K562 (cell line): ENCODE data around the gene DNAH3. TPM values are rescaled to one million over a fixed set of nuclear protein-coding genes. Genes with fewer than 3 reads are reported as not detected.

Source experiments
- ATAC-seq: fragments of 200-7000 bp; cut with Tn5 transposase; 3 replicates; pipeline ENCODE4 v1.9.1; 2020; ENCODE audit warnings: moderate library complexity
- BruUV-seq: library from RNA; stranded (reverse); fragments of 400-500 nt; replicated peaks from 2 replicates; lab custom pipeline; 2021; lab: Mats Ljungman, UMichigan
- CTCF ChIA-PET: fragments of 300-600 bp; formaldehyde crosslinking; extraction: SDS; loops from one replicate; lab custom pipeline; 2021; ENCODE audit warnings: low intra/inter-chr PET ratio; lab: Yijun Ruan, JAX
- POLR2A ChIA-PET: fragments of 300-600, 350-650 bp; sonication (Branson Sonifier 250); formaldehyde crosslinking; extraction: SDS; loops from one replicate; lab custom pipeline; 2021; ENCODE audit warnings: antibody characterized with exemption, inconsistent platforms; lab: Yijun Ruan, JAX
- DNase-seq, 4 experiments: peaks; one replicate each; pipeline versions ENCODE4 v3.0.0 to v3.0.0-alpha.2; 2011 to 2018; ENCODE audit warnings: low spot score in 3 of 4, mixed read lengths in 3 of 4; ENCODE audit errors: extremely low read depth in 1 of 4
- FAIRE-seq: peaks from 2 replicates; lab custom pipeline; 2011; peaks lifted over from hg19 to GRCh38; lab: Jason Lieb, UNC
- H2AFZ ChIP-seq: 2 replicates; pipeline ENCODE4 v1.6.0; 2011; ENCODE audit warnings: low read depth, low read length, control low read depth, inconsistent platforms
- H3K27ac ChIP-seq: fragments of 200-600 bp; 3 replicates; pipeline ENCODE4 v1.8.0; 2011; ENCODE audit warnings: low read depth, mild to moderate bottlenecking, control low read depth, inconsistent platforms, low read length, moderate library complexity, mixed read lengths; ENCODE audit errors: extremely low read depth
- H3K27me3 ChIP-seq, 2 experiments: fragments of 300-600 bp in 1 of 2; 2 replicates in 1 of 2; 3 replicates in 1 of 2; pipeline versions ENCODE4 v1.6.0 to v1.8.0; 2011; ENCODE audit warnings: inconsistent platforms in 2 of 2, low read length in 2 of 2, mild to moderate bottlenecking in 1 of 2, mixed read lengths in 1 of 2, moderate library complexity in 1 of 2; ENCODE audit not compliant: control insufficient read depth in 2 of 2, insufficient read depth in 2 of 2
- H3K36me3 ChIP-seq: fragments of 300-600 bp; 3 replicates; pipeline ENCODE4 v1.8.0; 2011; ENCODE audit warnings: mild to moderate bottlenecking, low read length, inconsistent platforms; ENCODE audit not compliant: control insufficient read depth, insufficient read depth
- H3K4me1 ChIP-seq, 2 experiments: fragments of 200-600 bp in 1 of 2; replicated peaks in 1 of 2; 2 replicates in 1 of 2; 3 replicates in 1 of 2; pipeline versions ENCODE4 v1.5.1 to v1.8.0; 2011; ENCODE audit warnings: inconsistent platforms in 2 of 2, low read length in 2 of 2, mild to moderate bottlenecking in 1 of 2, mixed read lengths in 1 of 2, moderate library complexity in 1 of 2; ENCODE audit not compliant: control insufficient read depth in 2 of 2, insufficient read depth in 2 of 2
- H3K4me2 ChIP-seq: 2 replicates; pipeline ENCODE4 v1.6.1; 2011; ENCODE audit warnings: low read length, control low read depth, inconsistent platforms, mixed read lengths; ENCODE audit not compliant: insufficient read depth
- H3K4me3 ChIP-seq: fragments of 200-600 bp; sonication (generic), shearing (Covaris generic); 2 replicates; pipeline ENCODE4 v1.5.1; 2016; ENCODE audit warnings: control low read depth, inconsistent platforms
- H3K79me2 ChIP-seq: fragments of 200-600 bp; 3 replicates; pipeline ENCODE4 v1.8.0; 2011; ENCODE audit warnings: low read length, inconsistent platforms; ENCODE audit not compliant: control insufficient read depth, insufficient read depth
- H3K9ac ChIP-seq, 2 experiments: 2 replicates each; pipeline versions ENCODE4 v1.6.0 to v1.6.1; 2011; ENCODE audit warnings: low read depth in 2 of 2, low read length in 2 of 2, control low read depth in 1 of 2, inconsistent platforms in 1 of 2, mild to moderate bottlenecking in 1 of 2, mixed read lengths in 1 of 2; ENCODE audit not compliant: insufficient read depth in 1 of 2
- H3K9me1 ChIP-seq: one replicate; pipeline ENCODE4 v1.6.0; 2011; ENCODE audit warnings: inconsistent platforms, mild to moderate bottlenecking, low read length, moderate library complexity; ENCODE audit not compliant: control insufficient read depth, insufficient read depth
- H3K9me3 ChIP-seq: replicated peaks from 2 replicates; pipeline ENCODE4 v1.5.1; 2011; ENCODE audit warnings: low read depth, low read length, inconsistent platforms; ENCODE audit not compliant: control insufficient read depth, insufficient read depth
- H4K20me1 ChIP-seq: replicated peaks from 2 replicates; pipeline ENCODE4 v1.6.1; 2011; ENCODE audit warnings: low read length, inconsistent platforms, mixed read lengths; ENCODE audit not compliant: control insufficient read depth, insufficient read depth
- RBM25 ChIP-seq: fragments of 200-400 bp; formaldehyde crosslinking; IDR thresholded peaks from 2 replicates; pipeline ENCODE4 v1.6.1; 2018; ENCODE audit warnings: low read length, low read depth, moderate library complexity; ENCODE audit not compliant: severe bottlenecking
- ZEB2 ChIP-seq: fragments of 450-650 bp; IDR thresholded peaks from 2 replicates; pipeline ENCODE4 v1.6.1; 2016
- ZNF146 ChIP-seq: IDR thresholded peaks from one replicate; pipeline ENCODE4 v1.6.1; 2018; ENCODE audit warnings: missing compliant biosample characterization; ENCODE audit not compliant: unreplicated experiment
- ZNF644 ChIP-seq: fragments of 200-800 bp; sonication (Bioruptor generic); IDR thresholded peaks from 2 replicates; pipeline ENCODE4 v1.6.1; 2016; ENCODE audit warnings: low read depth, missing genetic modification characterization, missing compliant biosample characterization
- WGBS: fragments of 100-300 bp; shearing (Covaris generic); methylation state at CpG from one replicate; pipeline ENCODE4 v1.1.6; 2016; ENCODE audit warnings: low coverage, mixed read lengths; ENCODE audit not compliant: insufficient coverage; ENCODE audit errors: missing lambda C conversion rate; 5-methylcytosine and 5-hydroxymethylcytosine counted together
- in situ Hi-C: fragments of 300-500 bp; cut with MboI; formaldehyde crosslinking; loops from 4 replicates; pipeline ENCODE4 v1.15.0; 2018; ENCODE audit warnings: inconsistent platforms, mixed read lengths
- intact Hi-C: fragments of 100-400 bp; cut with micrococcal nuclease; formaldehyde crosslinking; loops from 2 replicates; pipeline ENCODE4 v1.14.2; 2022
- polyA plus RNA-seq, 8 experiments: library from polyadenylated mRNA; depleted of rRNA in 4 of 8; stranded (reverse) in 5 of 8; unstranded in 3 of 8; fragments of >200 nt; fragmentation: Nextera tagmentation in 2 of 8; fragmentation: Illumina TruSeq in 1 of 8; extraction: Ambion mirVana in 2 of 8; extraction: Trizol in 1 of 8; gene quantifications; 2 replicates each; pipeline versions ENCODE4 v1.2.1 to v1.2.3, GENCODE V29; 2011 to 2014; ENCODE audit warnings: inconsistent platforms in 1 of 8, missing spikeins in 1 of 8
- total RNA-seq, 7 experiments: library from RNA; depleted of rRNA in 6 of 7; stranded (reverse); fragments of >200 nt in 6 of 7; fragmentation: Illumina TruSeq in 2 of 7; extraction: Trizol in 2 of 7; gene quantifications; 2 replicates each; pipeline versions ENCODE4 v1.2.1 to v1.2.3, GENCODE V29; 2011 to 2021; ENCODE audit warnings: low replicate concordance in 1 of 7

Gene DNAH3
- total and polyA plus RNA-seq, 9 of the 15 experiments (the other 6 are each of a cell fraction or from before 2014, with no cell fraction given), result 0.32 to 0.84 (median 0.44) TPM

DNA sequence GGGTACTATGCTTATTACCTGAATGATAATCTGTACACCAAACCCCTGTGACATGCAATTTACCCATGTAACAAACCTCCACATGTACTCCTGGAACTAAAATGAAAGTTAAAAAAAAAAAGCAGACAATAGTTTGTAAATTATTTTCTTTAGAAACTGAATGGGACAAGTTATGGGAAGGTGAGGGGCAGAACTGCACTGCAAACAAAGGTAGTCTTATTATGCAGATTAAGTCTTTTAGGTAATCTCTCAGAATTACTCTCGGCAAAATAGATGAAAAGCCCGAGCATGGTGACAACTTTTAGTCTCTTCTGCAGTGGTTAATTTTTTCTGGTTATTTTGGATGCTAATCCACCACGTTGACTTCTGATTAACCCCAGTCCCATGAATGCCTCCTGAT lies 33.3 kb upstream of the DNAH3 start:
- 26% methylated on average over 3 of the region's 3 CpGs for WGBS
- peaks cover 5% of the 10 kb centered on the region; the same call in 2 of the 3 replicates for H3K36me3 ChIP-seq
- ChIA-PET CTCF (no interaction called here), POLR2A (no interaction called here)
- intact Hi-C loops (loop anchor here (10.0 kb wide), 1 partner anchor 1141 kb away; no protein-coding TSS in a partner anchor), in situ Hi-C loops (loop anchor here (10.0 kb wide), 1 partner anchor 1511 kb away; no protein-coding TSS in a partner anchor)
- H3K27me3 ChIP-seq, result no peaks in the 10 kb centered on the region
- no peak overlapping the region for H3K4me3 ChIP-seq
- FAIRE-seq (no peak), ATAC-seq (no peak), DNase-seq (no peak)
- no peaks in the 10 kb centered on the region for H3K79me2 ChIP-seq
- H3K9ac ChIP-seq, result no peak overlapping the region
- H3K9me1 ChIP-seq, result no peaks in the 10 kb centered on the region
- H2AFZ ChIP-seq, result no peak overlapping the region
- H3K9me3 ChIP-seq, result 0 out of 2 replicates have a peak, but pooled peaks cover 3% of the 10 kb centered on the region
- TF ChIP-seq RBM25 (peak; percentile 18), ZNF146 (no peak)
- H3K4me2 ChIP-seq, result no peak overlapping the region
- no peak overlapping the region for H3K27ac ChIP-seq
- H4K20me1 ChIP-seq, result peaks cover 3% of the 10 kb centered on the region; the same call in 1 of the 2 replicates
- H3K4me1 ChIP-seq, result peaks cover 5 to 8% of the 10 kb centered on the region in 2 experiments; a peak in 3 of 5 replicates
- no TSS peak for BruUV-seq

DNA sequence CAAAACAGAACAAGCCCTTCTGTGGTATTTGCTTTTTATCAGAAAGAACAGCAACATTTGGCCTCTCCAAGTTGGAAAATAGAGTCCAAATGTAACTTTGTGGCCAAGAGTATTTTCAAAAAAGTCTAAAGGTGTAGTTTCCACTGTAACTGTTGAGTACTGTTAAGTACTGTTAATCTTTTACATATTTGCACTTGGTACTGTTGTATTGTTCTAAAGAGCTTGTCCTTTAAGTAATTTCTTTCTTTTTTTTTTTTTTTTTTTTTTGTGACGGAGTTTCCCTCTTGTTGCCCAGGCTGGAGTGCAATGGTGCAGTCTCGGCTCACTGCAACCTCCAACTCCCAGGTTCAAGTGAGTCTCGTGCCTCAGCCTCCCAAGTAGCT lies 29.3 kb upstream of the DNAH3 start:
- no TSS peak for BruUV-seq

More for the DNA sequence above, 29.3 kb upstream of the DNAH3 start:
- intact Hi-C loops, result loop anchor here (10.0 kb wide), 1 partner anchor 1145 kb away; no protein-coding TSS in a partner anchor
- in situ Hi-C loops, result loop anchor here (10.0 kb wide), 1 partner anchor 1515 kb away; no protein-coding TSS in a partner anchor
- H4K20me1 ChIP-seq, result no peaks in the 10 kb centered on the region
- DNase-seq (no peak), ATAC-seq (no peak), FAIRE-seq (no peak)
- TF ChIP-seq ZEB2, result no peak
- TF ChIP-seq ZNF644, result no peak
- TF ChIP-seq RBM25, result no peak
- no peak overlapping the region for H3K27ac ChIP-seq
- 85% methylated on average over 2 of the region's 3 CpGs for WGBS
- H3K9me3 ChIP-seq, result 0 out of 2 replicates have a peak, but pooled peaks cover 3% of the 10 kb centered on the region
- peaks cover 10% of the 10 kb centered on the region; the same call in 2 of the 3 replicates for H3K36me3 ChIP-seq
- no peak overlapping the region for H3K9ac ChIP-seq
- no peak overlapping the region for H3K4me2 ChIP-seq
- H3K79me2 ChIP-seq, result no peaks in the 10 kb centered on the region
- H3K4me1 ChIP-seq, result no peaks in the 10 kb centered on the region
- CTCF ChIA-PET, result no interaction called here
- H3K9me1 ChIP-seq, result no peaks in the 10 kb centered on the region
- POLR2A ChIA-PET, result no interaction called here
- no peak overlapping the region for H3K4me3 ChIP-seq
- no peaks in the 10 kb centered on the region for H3K27me3 ChIP-seq
- H2AFZ ChIP-seq, result no peak overlapping the region
